OCI-M2 (cell line): ENCODE results near the gene RCE1.

Experiments
- DNase-seq: peaks from one replicate; lab custom pipeline; 2025; ENCODE audit not compliant: unreplicated experiment; lab: John Stamatoyannopoulos, UW

The RCE1 gene

DNA sequence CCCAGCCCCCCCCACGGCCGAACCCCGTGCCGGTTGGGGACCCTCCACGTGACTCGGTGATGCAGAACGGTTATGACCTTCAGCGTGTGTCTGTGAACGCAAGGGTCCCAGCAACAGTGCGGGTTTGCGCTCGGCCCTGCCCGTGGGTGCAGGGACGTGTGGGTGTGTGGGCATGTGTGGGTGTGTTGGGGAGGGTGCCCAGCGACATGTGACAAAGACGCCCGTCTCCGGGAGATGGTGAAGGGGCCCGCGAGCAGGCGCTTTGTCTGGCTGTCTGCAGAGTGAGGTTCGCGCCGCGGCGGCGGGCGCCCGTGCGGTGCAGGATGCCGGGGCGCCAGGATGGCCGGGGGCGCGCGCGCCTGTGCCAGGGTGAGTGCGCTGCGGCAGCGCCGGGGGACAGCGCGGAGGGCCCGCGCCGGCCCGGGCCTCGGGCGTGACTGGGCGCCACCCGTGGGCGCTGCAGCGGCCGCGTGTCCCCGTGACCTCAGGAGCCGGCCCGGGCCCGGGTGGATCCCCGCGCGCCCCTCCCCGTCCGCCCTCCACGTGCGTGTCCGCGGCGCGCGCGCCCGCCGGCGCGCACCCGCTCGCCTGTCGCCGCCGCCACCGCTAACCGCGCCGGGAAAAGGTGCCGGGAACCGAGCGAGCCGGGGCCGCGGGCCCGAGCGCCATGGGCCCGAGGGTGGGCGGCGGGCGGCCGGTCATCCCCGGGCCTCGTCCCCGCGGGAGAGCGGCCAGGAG is 13.4 kb downstream of the RCE1 start, which contains the start of gene LRFN4:
Gene LRFN4 (plus strand): TSS at position 569 of the 738 bp plus-strand sequence. CDS start 681 bp downstream, outside the sequence.
- DNase-seq: no peak

DNA sequence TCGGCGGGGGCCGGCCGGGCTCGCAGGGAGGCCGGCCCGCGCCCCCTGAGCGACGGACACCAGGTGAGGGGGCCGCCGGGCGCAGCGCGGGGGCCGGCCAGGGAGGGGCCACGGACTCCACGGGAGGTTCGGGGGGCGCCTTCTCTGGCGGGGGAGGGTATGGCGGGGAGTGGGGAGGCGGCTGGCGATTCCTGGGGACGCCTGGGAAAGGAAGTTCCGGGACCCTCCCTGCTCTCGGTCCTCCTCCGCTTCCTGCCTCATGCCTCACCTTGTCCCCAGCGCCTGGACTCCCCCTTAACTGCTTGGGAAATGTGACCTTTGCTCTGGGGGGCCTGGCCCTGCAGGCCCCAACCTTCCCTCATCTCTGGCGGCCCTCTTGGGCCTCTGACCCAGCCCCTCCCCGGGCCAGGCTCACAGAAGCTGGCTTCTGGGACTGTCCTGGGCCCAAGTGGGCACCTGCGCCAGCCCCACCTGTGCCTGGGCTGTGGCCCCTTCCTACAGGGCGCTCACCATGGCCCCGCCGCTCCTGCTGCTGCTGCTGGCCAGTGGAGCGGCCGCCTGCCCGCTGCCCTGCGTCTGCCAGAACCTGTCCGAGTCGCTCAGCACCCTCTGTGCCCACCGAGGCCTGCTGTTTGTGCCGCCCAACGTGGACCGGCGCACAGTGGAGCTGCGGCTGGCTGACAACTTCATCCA is 14.1 kb downstream of the RCE1 start:
- DNase-seq: no peak

DNA sequence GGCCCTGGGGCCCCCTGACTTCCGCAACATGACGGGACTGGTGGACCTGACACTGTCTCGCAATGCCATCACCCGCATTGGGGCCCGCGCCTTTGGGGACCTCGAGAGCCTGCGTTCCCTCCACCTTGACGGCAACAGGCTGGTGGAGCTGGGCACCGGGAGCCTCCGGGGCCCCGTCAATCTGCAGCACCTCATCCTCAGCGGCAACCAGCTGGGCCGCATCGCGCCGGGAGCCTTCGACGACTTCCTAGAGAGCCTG is 14.6 kb downstream of the RCE1 start:
- DNase-seq: no peak

DNA sequence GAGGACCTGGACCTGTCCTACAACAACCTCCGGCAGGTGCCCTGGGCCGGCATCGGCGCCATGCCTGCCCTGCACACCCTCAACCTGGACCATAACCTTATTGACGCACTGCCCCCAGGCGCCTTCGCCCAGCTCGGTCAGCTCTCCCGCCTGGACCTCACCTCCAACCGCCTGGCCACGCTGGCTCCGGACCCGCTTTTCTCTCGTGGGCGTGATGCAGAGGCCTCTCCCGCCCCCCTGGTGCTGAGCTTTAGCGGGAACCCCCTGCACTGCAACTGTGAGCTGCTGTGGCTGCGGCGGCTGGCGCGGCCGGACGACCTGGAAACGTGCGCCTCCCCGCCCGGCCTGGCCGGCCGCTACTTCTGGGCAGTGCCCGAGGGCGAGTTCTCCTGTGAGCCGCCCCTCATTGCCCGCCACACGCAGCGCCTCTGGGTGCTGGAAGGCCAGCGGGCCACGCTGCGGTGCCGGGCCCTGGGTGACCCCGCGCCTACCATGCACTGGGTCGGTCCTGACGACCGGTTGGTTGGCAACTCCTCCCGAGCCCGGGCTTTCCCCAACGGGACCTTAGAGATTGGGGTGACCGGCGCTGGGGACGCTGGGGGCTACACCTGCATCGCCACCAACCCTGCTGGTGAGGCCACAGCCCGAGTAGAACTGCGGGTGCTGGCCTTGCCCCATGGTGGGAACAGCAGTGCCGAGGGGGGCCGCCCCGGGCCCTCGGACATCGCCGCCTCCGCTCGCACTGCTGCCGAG is 15.1 kb downstream of the RCE1 start:
- DNase-seq: no peak

DNA sequence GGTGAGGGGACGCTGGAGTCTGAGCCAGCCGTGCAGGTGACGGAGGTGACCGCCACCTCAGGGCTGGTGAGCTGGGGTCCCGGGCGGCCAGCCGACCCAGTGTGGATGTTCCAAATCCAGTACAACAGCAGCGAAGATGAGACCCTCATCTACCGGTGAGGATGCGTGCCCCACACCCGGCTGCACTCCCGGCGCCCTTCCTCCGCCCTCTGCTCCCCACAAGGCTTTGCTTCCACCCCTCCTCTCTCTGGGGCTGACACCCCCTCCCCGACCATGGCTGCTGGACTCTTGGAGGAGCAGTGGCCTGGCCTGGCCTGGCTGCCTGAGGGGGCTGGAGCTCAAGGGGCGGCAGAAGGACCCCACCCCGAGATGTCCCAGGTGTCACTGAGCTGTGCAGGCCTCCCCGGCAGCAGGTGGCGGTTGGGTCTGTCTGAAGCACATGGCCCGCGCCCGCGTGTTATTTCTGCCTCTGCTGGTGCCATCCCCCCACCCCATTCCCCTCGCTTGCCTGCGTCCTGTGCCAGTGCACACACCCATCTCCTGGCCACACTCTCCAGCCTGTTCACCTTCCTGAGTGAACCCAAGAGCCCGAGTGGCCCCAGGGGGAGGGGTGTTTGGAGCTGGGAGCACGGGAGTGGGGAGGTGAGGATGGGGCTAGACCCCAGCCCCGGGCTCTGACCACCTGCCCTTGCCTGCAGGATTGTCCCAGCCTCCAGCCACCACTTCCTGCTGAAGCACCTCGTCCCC is 15.9 kb downstream of the RCE1 start:
- DNase-seq: no peak

DNA sequence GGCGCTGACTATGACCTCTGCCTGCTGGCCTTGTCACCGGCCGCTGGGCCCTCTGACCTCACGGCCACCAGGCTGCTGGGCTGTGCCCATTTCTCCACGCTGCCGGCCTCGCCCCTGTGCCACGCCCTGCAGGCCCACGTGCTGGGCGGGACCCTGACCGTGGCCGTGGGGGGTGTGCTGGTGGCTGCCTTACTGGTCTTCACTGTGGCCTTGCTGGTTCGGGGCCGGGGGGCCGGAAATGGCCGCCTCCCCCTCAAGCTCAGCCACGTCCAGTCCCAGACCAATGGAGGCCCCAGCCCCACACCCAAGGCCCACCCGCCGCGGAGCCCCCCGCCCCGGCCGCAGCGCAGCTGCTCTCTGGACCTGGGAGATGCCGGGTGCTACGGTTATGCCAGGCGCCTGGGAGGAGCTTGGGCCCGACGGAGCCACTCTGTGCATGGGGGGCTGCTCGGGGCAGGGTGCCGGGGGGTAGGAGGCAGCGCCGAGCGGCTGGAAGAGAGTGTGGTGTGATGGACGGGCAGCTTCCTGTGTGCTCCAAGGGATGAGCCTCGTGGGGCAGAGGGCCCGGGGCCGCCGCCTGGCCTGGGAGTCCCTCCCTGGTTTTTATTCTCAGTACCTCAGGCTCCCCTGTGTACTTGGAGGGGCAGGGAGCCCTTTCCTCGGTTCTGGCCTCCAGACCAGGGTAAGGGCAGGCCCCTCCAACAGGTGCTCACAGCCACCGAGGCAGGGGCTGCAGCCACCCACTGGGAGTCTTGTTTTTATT is 16.6 kb downstream of the RCE1 start:
- DNase-seq: no peak

DNA sequence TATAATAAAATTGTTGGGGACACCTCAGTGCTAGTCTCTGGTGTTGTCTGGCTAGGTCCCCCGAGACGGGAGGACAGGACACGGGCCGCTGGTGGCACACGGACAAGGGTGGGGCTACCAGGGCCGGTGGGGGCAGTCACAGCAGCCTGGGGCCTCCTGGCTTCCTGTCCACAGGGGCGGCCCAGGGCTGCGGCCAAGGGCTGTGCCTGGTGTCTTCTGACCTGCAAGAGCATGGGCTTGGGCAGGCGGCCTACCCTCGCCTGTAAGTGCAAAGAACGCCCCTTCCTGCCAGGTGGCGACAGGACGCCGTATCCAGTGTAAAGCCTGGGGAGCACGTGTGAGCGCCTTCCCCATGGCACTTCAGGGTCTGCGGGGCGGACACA is 17.2 kb downstream of the RCE1 start:
- DNase-seq: no peak

DNA sequence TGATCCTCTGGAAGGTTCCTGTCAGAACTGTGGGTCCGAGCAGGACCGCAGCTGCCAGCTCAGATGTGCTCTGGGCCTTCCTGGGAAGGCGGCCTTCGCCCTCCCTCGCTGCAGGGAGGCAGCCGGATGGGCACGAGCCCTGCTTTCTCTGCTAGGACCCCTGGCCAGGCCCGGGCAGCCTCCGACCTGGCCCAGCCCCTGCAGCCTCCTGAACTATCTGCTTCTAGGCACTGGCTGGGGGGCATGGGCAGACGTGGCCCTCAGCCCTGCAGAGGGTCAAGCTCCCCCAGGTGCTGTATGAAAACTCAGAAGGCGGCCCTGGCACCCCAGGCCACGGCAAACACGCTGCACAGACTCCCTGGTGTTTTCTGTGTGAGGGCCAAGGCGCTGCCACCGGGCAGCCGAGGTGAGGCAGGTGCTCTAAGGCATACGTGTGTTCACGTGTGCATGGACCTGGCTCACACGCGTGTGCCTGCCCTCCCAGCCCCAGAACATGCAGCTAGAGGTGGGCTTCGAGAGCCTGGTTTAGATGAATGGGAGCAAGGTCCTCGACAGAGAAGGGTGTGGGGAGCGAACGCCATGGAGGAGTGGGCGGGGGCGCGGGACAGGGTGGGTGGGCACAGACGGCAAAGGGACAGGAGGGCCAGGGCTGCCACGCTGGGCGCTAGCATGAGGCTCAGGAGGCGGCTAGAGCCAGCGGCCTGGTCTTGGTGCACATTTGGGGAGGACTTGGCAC is 18.0 kb downstream of the RCE1 start:
- DNase-seq: no peak

DNA sequence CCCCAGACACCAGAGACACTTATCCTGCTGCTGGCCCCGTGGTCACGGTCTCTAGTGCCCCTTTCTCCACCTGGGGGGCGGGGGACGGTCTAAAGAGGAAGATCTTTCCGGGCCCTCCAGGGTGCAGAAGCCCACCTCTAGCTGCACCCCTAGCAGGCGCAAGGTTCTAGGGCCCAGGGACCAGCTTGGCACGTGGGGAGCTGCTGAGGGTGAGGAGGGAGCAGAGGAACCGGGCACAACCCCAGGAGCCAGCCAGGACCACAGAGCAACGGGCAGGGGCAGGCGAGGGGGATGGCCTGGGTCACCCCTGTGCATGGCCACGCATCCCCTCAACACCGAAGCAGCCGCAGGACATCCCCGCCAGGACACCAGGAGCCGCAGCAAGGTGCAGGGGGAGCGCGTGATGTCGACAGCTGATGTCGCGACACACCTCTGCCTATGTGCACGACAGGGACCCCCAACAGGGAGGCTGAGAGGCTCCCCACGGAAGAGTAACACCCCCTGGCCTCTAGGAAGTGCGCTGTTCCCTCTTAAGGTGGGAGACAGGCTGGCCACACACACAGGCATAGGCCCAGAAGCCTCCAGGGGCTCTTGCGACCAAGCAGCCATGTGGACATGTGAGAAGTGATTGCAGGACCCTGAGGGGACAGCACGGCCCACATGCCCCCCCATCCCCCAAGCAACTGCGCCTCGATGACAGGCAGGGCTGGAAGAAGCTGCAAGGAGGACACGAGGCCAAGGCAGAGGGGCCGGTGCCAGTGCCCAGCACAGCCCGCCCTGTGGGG is 18.7 kb downstream of the RCE1 start:
- DNase-seq: no peak

DNA sequence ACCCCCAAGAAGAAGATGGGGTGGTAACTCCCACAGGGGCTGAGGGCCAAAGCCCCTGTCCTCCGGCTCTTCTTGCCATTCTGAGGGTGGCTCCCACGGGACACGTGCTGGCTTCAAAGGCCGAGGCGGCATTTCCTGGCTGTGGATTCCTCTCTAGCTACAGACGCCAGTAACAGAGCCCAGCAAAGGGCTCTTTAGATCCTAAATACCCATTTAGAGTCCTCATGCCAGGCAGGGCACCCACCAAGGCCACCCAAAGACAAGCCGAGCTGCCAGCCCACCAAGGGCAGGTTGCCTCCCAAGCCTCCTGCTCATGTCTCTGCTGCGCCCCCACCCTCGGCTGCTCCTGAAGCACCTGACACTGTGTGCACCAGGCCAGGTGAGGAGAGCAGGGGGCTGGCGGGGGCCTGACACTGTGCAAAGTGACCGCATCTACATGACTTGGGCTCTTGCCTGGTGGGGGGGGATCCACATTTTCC is 19.4 kb downstream of the RCE1 start:
- DNase-seq: no peak

DNA sequence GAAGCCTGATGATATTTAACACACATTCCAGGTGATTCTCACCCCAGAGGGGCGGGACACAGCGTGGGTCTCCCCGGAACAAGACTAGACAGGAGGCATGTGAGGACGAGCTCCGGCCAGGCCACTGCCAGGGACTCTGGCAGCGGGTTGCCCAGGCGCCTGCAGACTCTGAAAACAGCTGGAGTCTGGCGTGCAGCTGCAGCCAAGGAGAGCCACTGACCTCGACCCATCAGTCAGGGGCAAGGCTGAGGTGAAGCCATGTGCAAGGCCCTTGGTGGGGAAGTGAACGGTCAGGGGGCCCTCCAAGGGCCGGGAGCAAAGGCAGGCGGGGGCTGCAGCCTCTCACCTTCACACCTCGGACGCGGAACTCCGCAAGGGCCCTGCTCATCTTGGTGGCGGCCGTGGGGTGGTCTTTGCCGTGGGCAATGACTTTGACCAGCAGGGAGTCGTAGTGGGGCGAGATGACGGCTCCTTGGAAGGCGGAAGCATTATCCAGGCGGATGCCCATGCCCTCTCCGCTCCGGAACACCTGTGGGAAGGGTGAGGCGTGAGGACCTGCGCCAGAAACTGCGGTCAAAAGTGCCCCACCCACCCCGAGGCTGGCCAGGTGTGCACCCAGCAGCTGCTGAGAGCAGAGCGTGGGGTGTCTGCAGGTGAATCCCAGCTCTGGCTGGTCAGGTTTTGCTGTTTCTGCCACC is 20.3 kb downstream of the RCE1 start:
- no peak for DNase-seq

DNA sequence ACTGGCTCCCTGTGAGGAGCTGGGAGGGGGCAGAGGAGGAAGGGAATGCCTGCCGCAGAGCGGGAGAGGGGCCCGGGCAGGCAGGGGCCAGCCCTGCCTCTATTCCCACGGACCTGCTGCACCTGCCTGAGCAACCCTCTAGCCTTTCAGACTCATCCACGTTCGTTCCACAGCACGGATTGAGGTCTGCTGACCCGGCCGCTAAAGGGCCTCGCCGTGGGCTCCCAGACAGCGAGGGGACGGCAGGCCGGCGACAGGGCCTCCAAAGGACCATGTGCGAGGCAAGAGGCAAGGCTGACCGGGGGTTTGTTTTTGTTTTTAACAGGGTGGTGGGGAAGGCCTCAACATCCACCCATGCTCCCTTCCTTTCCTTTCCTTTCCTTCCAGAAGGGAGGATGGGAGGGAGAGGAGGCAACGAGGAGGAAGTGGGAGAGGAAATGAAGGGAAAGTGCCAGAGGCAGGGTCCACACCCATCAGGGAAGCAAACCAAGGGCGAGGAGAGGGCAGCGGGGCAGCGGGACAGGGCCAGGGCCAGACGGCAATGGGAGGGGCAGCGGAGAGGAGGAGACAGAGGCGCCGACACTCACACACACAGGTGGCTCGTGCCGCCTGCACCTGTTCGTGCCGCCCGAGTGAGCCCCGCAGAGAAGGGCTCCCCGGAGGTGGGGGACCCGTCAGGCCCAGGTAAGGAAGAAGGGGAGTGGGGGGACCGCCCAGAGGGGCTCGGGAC is 21.1 kb downstream of the RCE1 start:
- DNase-seq: no peak

DNA sequence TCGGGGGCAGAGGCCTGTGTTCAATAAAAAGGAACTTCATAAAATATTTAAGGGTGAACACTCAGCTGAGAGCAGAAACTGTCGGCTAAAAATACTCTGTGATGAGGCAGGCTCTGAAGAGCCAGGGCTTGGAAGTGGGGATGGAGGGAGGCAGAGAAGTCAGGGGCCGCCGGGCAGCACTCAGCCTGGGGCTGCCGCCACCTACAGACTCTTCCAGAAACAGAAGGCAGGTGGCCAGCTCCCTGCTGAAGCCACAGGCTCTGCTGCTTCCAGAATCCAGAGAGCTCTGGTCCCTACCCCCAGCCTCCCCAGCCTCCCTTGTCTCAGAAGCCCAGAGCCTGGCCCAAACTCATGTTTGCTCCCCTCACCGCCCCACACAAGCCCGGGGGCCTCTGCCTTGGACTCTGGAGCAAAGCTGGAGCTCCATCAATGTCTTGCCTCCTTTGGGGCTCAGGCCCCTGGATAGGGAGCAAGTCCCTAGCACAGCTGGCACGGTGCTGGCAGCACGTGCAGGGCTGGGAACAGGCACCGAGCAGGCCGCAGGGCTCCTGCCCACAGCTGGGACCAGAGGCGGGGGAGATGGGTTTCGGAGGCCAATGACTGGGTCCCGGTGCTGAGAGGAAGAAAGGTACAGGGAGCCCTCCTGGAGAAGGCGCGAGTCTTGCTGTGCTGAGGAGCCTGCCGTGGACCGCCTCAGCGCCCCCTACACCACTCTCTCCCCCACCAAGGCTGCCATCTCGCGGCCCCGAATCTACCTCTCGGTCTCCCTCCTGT is 21.9 kb downstream of the RCE1 start:
- DNase-seq: no peak

DNA sequence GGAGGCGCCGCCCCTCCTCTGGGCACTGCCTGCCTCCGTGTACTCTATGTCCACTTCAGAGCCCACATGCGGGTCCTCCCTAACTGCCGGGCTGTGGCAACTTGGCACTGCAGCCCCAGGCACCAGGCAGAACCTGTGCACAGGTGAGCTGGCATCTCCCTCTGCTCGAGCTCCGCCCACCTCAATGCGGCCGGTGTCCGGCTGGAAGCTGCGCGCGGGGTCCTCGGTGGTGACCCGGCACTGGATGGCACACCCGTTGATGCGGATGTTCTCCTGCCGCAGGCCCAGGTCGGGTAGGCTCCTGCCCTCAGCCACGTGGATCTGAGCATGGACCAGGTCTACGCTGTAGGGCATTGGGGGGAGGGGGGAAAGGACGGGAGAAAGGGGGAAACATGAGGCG is 22.8 kb downstream of the RCE1 start:
- DNase-seq: no peak

DNA sequence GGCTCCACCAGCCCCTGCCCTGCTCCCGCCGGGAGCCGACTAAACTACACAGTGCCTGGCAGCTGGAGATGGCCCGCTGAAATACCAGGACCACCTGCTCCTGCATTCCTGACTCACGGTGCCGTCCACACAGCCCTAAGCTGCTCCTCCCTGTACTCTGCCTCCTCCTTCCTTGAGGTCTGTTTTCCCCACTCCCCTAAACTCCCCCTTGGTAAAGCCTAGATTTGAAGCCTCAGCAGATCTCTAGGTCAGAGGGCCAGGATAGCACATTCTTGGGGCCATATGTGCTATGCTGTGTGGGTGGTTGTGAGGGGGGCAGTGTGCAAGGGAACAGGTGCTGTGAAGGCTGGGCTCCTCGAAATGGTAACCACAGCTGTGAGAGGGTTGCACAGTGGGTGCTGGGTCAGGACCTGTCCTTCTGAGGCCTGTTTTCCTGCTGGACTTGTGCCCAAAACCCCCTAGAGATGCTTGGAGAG is 23.3 kb downstream of the RCE1 start:
- DNase-seq: no peak

DNA sequence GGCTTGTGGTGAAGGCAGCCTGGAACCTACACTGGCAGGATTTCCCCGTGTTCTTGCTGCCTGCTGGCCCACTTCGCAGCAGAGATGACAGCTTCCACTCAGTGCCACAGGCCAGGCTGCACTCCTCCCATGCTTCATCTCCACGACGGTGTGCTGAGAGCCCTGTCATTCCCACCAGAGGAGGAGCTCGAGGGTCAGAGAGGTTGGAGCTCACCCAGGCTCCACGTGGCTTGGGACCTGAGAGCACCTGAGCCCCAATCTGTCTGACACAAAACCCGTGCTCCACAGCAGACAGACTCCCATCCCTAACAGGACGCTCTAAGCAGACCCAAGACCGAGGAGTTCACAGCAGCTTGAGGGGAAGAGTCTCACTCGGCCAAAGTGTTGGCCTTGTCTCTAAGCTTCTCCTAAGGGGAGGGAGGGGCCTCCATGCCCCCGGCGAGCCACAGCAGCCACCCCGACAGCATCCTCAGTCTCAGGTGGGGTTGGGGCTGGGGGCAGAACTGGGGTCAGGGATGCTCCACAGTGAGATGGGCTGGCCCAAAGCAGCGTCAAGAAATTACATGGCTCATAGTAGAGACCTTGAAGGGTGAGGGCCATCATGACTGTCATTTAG is 24.3 kb downstream of the RCE1 start:
- no peak for DNase-seq
